Right lung (tissue), 5 donors: ENCODE results near the gene RPUSD1. TPM values are rescaled to one million over a fixed set of nuclear protein-coding genes. Genes with fewer than 3 reads are reported as not detected.
"Not testable (repeated sequence)": the region's sequence is repeated elsewhere in the genome, so short reads cannot be mapped to it uniquely, and the experiment has no call there.

Experiments
- DNase-seq, 2 donors: peaks; one replicate each; pipeline ENCODE4 v3.0.0-alpha.2; 2013
- polyA plus RNA-seq, 5 donors: library from polyadenylated mRNA; unstranded; fragments of 120-200 nt; gene quantifications; one replicate each; pipeline versions ENCODE4 v1.2.1 to v1.2.3, GENCODE V29; 2013; ENCODE audit warnings: inconsistent platforms in 1 of 5, low replicate concordance in 1 of 5; ENCODE audit not compliant: insufficient read length in 5 of 5, insufficient read depth in 1 of 5

The RPUSD1 gene
- polyA plus RNA-seq, 5 donors, result 8.3 to 19.2 (median 10.4) TPM

- DNase-seq, result no peak
Measured at GRCh38 chr16:767743-768235, 20.4 kb downstream of the RPUSD1 start.

- no peak for DNase-seq
Measured at GRCh38 chr16:766820-767640, 21.2 kb downstream of the RPUSD1 start.

- DNase-seq, result no peak
Measured at GRCh38 chr16:766008-766819, 22.0 kb downstream of the RPUSD1 start.

DNA sequence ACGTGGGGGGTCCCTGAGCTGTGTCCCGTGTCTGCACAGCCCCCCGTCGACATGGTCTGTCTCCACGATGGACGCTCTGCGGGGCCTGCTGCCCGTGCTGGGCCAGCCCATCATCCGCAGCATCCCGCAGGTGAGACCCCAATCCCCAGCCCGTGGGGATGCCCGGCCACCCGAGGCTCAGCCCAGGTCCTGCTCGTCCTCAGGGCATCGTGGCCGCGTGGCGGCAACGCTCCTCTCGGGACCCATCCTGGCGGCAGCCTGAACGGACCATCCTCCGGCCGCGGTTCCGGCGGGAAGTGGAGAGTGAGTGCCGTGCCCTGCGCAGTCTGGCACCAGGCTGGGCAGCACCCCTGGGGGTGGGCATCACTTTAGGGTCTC lies 22.7 kb downstream of the RPUSD1 start:
- no peak for DNase-seq

- DNase-seq, result no peak
Measured at GRCh38 chr16:764848-765487, 23.2 kb downstream of the RPUSD1 start.

- DNase-seq, result no peak
Measured at GRCh38 chr16:764184-764750, 23.9 kb downstream of the RPUSD1 start.

DNA sequence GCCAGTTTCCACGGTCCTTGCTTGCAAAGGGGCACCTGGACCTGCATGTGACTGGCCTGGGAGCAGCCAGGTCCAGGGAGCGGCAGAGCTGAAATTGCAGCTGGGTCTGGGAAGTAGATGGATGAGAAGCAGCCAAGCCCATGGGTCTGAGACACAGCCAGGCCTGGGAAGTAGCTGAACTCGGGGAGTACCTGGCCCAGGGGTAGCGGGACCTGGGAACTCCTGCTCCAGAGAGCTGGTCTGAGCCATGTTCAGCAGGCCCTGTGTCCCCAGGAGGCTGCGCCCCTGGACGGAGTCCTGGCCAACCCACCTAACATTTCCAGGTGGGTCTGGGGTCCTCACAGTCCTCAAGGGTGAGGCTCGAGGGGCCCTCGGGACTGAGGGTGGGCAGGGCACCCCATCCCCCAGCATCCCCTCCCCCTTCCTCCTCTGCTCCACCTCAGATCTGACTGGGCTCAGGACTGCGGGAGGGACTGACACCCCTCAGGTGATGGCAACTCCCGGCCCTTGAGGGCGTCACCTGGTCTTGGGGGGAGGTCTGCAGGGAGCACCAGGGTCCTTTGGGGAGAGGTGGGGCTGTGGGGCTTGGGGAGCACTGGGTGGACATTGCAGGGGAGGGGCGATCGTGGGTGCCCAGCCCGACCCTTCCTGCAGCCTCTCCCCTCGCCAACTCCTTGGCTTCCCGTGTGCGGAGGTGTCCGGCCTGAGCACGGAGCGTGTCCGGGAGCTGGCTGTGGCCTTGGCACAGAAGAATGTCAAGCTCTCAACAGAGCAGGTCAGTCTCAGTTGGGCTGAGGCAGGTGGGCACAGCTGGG lies 24.6 kb downstream of the RPUSD1 start:
- DNase-seq, result no peak

GRCh38 chr16:762595-763268 lies 25.4 kb downstream of the RPUSD1 start:
- DNase-seq, result no peak

DNA sequence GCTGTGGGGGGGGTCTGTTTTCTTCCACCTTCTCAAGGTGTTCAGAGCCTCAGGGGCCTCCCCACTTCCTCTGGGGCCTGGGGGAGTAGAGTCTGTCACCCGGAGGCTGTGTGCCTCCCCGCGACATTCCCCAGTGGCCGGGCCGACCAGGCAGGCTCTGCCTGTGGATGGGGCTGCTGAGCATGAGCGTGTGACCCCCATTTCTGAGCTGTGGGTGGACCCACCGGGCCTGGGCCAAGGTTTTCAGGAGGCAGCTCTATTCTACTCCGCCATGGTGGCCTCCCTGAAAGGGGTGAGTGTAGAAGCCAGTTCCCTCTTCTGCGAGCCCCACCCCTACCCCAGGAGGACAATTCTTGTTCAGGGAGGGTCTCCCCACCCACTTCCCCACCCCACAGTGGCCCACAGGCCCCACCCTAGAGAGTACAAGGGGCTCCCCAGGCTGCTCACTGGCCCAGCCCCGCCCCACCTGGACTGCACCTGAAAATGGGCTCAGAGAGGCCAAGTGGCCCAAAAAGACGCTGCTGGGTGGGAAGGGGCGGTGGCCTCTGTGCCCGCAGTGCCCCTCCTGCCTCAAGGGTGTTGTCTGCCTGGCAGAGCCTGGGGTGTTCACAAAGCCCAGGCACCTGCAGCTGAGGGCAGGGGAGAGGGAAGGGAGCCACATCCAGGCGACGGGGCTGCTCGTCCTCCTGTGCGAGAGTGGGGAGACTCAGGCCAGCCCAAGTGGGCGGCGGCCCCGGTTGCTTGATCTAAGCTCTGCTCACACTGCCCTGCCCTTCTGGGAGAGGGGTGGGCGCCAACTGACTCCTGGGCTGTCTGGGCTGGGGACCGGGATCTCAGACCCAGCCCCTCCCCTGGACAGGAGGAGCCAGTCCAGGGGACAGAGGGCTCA lies 26.3 kb downstream of the RPUSD1 start:
- no peak for DNase-seq

DNA sequence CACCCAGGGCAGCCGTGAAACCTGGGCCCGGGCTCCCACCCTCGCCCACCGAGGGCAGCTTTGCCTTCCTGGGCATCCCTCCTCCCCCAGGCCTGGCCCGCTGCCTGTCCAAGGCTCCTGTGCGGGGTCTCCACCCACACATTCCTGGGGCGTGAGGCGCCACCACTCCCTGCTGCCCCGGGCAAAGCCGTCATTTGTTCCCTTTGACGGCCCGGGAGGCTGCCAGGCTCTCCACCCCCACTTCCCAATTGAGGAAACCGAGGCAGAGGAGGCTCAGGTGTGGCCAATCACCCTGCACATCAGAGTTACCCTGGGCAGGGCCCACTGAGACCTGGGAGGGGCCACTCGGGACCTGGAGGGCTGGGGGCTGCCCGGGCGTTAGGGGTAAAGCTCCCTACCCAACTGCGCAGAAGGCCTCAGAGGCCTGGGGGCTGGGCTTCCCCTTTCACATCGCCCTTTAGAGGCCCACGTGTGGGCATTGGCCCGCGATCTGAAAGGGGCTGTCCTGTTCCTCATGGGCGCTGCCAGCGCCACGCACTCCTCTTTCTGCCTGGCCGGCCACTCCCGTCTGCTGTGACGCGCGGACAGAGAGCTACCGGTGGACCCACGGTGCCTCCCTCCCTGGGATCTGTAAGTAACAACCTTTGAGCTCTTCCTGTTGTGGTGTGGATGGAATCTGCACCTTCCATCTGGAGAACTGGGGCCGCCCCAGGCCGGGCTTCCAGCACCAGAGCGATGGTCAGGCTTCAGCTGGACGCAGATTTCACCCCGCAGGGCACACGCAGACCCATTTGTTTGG lies 27.4 kb downstream of the RPUSD1 start, which contains the start of gene MSLN:
Gene MSLN, plus strand, starts transcription at position 190 of the 799 bp plus-strand sequence. CDS start 1,947 bp downstream, outside the sequence.
- no peak for DNase-seq

- DNase-seq, result no peak
Measured at GRCh38 chr16:760065-760464, 28.1 kb downstream of the RPUSD1 start.

- DNase-seq, result peak; percentile 65 to 67
Measured at GRCh38 chr16:759110-759910, 28.9 kb downstream of the RPUSD1 start.

- no peak for DNase-seq
Measured at GRCh38 chr16:756428-756827, 31.8 kb downstream of the RPUSD1 start.

- DNase-seq, result no peak
Measured at GRCh38 chr16:754656-755055, 33.5 kb downstream of the RPUSD1 start.

DNA sequence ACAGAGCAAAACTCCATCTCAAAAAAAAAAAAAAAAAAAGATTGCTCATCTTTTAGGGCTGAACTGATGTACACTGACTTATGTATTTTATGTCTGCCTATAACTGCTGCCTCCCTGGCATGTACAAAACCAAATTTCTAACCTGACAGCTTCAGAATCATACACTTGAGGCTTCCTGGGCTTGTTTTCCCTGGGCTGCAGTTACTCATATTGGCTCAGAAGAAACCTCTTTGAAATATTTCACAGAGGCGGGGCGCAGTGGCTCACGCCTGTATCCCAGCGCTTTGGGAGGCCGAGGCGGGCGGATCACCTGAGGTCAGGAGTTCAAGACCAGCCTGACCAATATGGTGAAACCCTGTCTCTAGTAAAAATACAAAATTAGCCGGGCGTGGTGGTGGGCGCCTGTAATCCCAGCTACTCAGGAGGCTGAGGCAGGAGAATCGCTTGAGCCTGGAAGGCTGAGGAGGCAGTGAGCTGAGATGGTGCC lies 34.0 kb downstream of the RPUSD1 start:
- not testable (repeated sequence) for DNase-seq

DNA sequence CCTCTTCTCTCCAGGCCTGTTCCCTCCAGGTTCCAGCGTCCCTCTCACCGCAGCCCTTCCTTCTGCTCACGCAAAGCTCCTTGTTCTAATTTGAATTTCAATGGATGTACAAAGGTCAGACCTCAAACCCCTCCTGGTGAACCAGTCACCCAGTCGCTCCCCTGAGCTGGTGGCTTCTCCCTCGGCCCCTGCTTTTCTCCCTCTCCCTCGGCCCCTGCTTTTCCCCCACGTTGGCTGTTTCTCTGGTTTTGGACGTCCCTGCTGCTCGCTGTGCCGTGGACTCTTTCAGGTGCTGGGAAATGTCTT lies 36.2 kb downstream of the RPUSD1 start:
- no peak for DNase-seq
